Fibroblast of the aortic adventitia (primary cell): ENCODE results near the gene CEMIP. TPM values are rescaled to one million over a fixed set of nuclear protein-coding genes. Genes with fewer than 3 reads are reported as not detected.

Experiments used
- DNase-seq: peaks from one replicate; pipeline ENCODE4 v3.0.0-alpha.2; 2010; ENCODE audit warnings: low read depth
- H3K4me3 ChIP-seq: 2 replicates; pipeline ENCODE4 v1.5.1; 2011; ENCODE audit warnings: low read depth, mild to moderate bottlenecking, control low read depth, low read length, moderate library complexity
- total RNA-seq: library from RNA; depleted of rRNA; stranded (reverse); fragments of >200 nt; gene quantifications from 2 replicates; pipeline ENCODE4 v1.2.3, GENCODE V29; 2012; ENCODE audit warnings: low replicate concordance
- TF ChIP-seq, protein P1 (sequence below): IDR thresholded peaks from 2 replicates; pipeline ENCODE4 v1.5.1; 2011; ENCODE audit warnings: mild to moderate bottlenecking, low read length, control low read depth, inconsistent platforms; ENCODE audit not compliant: insufficient read depth

The CEMIP gene
- total RNA-seq, 1 donor = 225 TPM

DNA sequence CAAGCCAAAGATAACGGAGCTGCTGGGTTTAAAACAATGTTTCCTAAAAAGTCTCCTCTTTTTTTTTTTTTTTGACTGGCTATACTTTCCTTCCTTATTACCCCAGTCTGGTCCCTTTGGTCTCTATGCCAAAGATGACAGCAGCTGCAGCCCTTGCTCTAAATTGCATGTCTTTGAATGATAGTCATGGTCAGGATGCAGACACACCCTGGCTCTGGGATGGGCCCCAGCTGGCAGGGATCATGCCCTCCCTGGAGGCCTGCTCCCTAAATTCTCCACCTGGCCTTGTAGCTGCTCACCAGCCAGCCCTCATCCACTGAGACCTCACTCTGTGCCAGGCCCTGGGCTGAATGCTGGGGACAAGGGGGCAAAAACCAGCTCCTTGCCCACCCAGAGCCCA, 114.6 kb downstream of the CEMIP start:
- no peak overlapping the region for H3K4me3 ChIP-seq
- TF ChIP-seq, protein P1, sequence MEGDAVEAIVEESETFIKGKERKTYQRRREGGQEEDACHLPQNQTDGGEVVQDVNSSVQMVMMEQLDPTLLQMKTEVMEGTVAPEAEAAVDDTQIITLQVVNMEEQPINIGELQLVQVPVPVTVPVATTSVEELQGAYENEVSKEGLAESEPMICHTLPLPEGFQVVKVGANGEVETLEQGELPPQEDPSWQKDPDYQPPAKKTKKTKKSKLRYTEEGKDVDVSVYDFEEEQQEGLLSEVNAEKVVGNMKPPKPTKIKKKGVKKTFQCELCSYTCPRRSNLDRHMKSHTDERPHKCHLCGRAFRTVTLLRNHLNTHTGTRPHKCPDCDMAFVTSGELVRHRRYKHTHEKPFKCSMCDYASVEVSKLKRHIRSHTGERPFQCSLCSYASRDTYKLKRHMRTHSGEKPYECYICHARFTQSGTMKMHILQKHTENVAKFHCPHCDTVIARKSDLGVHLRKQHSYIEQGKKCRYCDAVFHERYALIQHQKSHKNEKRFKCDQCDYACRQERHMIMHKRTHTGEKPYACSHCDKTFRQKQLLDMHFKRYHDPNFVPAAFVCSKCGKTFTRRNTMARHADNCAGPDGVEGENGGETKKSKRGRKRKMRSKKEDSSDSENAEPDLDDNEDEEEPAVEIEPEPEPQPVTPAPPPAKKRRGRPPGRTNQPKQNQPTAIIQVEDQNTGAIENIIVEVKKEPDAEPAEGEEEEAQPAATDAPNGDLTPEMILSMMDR = no peak
- DNase-seq = peak; percentile 88

GRCh38 chr15:80895091-80895490, 115.9 kb downstream of the CEMIP start:
- TF ChIP-seq, protein P1 = no peak
- H3K4me3 ChIP-seq = no peak overlapping the region
- DNase-seq = no peak

DNA sequence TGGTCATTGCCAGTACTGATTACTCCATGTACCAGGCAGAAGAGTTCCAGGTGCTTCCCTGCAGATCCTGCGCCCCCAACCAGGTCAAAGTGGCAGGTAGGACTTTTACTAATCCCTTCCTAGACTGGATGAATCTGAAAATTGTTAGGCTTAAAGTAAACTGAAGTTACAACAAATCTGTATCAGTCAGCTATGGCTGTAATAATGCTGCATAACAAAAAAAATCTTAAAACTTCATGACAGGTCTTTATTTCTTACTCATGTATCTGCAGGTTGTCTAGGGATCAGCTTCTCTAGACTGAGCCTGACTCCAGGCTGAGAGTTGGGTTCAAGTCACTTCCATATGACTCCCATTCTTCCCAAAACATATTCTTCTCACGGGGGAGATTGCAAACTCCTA, 116.8 kb downstream of the CEMIP start:
- DNase-seq = no peak
- no peak overlapping the region for H3K4me3 ChIP-seq
- TF ChIP-seq, protein P1 = no peak

GRCh38 chr15:80898040-80898439, 118.9 kb downstream of the CEMIP start:
- H3K4me3 ChIP-seq = no peak overlapping the region
- TF ChIP-seq, protein P1 = no peak
- peak; percentile 52 for DNase-seq

DNA sequence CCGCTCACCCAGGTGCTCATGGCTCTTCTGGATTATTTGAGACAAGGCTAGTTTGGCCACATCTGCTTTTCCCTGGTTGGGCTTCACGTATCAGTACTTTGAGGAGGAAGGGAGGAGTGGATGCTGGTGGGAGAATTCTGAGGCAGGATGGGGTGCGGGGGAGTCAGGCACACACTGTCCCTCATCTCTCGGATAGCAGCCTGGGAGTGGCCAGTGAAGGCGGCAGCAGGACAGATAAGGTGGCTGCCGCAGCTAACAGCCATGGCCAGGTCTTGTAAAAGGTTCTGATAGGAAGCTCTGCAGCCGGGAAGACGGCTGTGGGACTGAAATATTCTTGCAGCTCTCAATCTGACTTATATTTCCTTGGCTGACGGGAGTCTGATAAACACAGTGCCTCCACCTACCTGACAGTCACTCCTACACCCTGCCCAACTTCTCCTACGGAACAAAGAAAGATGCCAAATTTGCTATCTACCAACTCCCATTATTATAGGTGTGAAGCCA, 123.2 kb downstream of the CEMIP start:
- no peak for DNase-seq
- H3K4me3 ChIP-seq = no peak overlapping the region
- TF ChIP-seq, protein P1 = no peak

DNA sequence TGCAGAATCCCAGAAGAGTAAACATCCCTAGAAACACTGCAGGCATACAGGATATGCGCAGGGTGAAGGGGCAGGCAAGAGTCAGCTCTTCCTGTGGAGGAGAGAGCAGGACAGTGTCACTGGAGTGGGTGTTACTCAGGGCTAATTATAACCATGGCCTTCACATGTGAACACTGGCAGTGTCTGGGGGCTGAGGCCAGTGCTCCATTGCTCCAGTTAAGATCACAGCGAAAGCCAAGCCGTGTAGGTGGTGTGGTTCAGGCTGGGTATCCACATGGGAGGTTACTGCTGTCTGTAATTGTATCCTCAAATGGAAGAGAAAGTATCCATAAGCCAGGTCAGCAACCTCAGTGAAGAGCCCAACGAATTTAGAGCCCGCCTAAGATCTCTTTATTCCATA, 125.8 kb downstream of the CEMIP start:
- H3K4me3 ChIP-seq = no peak overlapping the region
- DNase-seq = no peak
- TF ChIP-seq, protein P1 = no peak

DNA sequence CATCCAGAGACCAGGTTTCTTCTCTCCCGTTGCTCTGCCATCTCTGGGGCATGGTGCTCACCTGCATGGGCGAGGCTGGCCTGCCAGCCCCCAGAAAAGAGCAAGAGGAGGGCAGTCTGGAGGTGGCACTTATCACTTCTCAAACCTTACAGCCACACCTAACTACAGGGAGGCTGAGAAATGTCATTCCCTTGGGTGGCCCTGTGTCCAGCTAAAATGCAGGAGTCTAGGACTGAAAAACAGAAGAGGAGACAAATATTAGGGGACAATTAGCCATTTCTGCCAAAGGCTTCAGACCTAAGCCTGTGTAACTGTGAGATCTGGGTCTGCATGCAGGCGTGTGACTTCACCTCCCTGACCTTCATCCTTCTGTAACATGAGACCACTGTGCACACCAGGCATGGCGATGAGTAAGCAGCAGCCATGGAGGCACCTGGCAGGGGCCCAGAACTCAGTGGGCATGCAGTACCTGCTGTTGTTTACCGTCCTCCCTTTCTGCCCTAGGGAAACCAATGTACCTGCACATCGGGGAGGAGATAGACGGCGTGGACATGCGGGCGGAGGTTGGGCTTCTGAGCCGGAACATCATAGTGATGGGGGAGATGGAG, 127.1 kb downstream of the CEMIP start:
- no peak overlapping the region for H3K4me3 ChIP-seq
- DNase-seq = no peak
- TF ChIP-seq, protein P1 = no peak
